HG03039 (cell line): Measurements from ENCODE around the gene LMAN1L.

Source experiments
- ATAC-seq: cut with Tn5 transposase; IDR thresholded peaks from one replicate; pipeline ENCODE4 v1.9.1; 2021; ENCODE audit warnings: mild to moderate bottlenecking, moderate library complexity; ENCODE audit not compliant: unreplicated experiment

The LMAN1L gene

GRCh38 chr15:74854453-74855022 is 41.9 kb downstream of the LMAN1L start:
- ATAC-seq: no peak

GRCh38 chr15:74855857-74856256 is 43.2 kb downstream of the LMAN1L start:
- no peak for ATAC-seq

- no peak for ATAC-seq
Observed at GRCh38 chr15:74856537-74856936, 43.9 kb downstream of the LMAN1L start.

GRCh38 chr15:74857082-74857655 is 44.5 kb downstream of the LMAN1L start:
- ATAC-seq: no peak

GRCh38 chr15:74857671-74858368 is 45.2 kb downstream of the LMAN1L start:
- no peak for ATAC-seq

GRCh38 chr15:74858369-74858740 is 45.7 kb downstream of the LMAN1L start:
- no peak for ATAC-seq

- ATAC-seq: no peak
Observed at GRCh38 chr15:74863239-74864056, 50.8 kb downstream of the LMAN1L start.

GRCh38 chr15:74864296-74864695 is 51.7 kb downstream of the LMAN1L start:
- no peak for ATAC-seq

- ATAC-seq: no peak
Observed at GRCh38 chr15:74865316-74865715, 52.7 kb downstream of the LMAN1L start.

- ATAC-seq: no peak
Observed at GRCh38 chr15:74866090-74866489, 53.5 kb downstream of the LMAN1L start.

GRCh38 chr15:74867466-74868038 is 54.9 kb downstream of the LMAN1L start:
- no peak for ATAC-seq

- no peak for ATAC-seq
Observed at GRCh38 chr15:74868059-74868458, 55.4 kb downstream of the LMAN1L start.

- no peak for ATAC-seq
Observed at GRCh38 chr15:74869372-74869725, 56.7 kb downstream of the LMAN1L start.

- no peak for ATAC-seq
Observed at GRCh38 chr15:74869726-74870407, 57.2 kb downstream of the LMAN1L start.

- no peak for ATAC-seq
Observed at GRCh38 chr15:74870436-74871215, 58.0 kb downstream of the LMAN1L start.

GRCh38 chr15:74872702-74873035 is 60.0 kb downstream of the LMAN1L start:
- ATAC-seq: no peak

GRCh38 chr15:74873036-74873755 is 60.6 kb downstream of the LMAN1L start, which contains the start of gene SCAMP2:
Gene SCAMP2, minus strand, starts transcription at chr15:74873365. Its CDS starts 110 bp downstream, at chr15:74873255.
- peak; percentile 72 for ATAC-seq

- ATAC-seq: no peak
Observed at GRCh38 chr15:74873756-74874424, 61.3 kb downstream of the LMAN1L start.
